GM19397 (cell line): ENCODE measurements around the gene ENDOG.
"Not testable (repeated sequence)": the region's sequence is repeated elsewhere in the genome, so short reads cannot be mapped to it uniquely, and the experiment has no call there.

Source experiments
- ATAC-seq: cut with Tn5 transposase; IDR thresholded peaks from one replicate; pipeline ENCODE4 v1.9.1; 2021; ENCODE audit warnings: mild to moderate bottlenecking, moderate library complexity; ENCODE audit not compliant: unreplicated experiment

ENDOG gene

DNA sequence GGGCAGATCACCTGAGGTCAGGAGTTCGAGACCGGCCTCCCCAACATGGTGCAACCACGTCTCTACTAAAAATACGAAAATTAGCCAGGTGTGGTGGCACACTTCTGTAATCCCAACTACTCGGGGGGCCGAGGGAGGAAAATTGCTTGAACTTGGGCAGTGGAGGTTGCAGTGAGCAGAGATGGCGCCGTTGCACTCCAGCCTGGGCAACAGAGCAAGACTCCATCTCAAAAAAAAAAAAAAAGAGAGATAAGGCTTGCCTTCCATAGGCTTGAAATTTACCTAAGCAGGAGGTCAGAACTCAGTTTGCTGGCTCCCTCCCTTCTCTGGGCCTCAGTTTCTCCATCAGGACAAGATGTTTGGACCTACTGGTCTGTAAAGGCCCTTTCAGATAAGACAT is 10.0 kb downstream of the ENDOG start:
- no peak for ATAC-seq

DNA sequence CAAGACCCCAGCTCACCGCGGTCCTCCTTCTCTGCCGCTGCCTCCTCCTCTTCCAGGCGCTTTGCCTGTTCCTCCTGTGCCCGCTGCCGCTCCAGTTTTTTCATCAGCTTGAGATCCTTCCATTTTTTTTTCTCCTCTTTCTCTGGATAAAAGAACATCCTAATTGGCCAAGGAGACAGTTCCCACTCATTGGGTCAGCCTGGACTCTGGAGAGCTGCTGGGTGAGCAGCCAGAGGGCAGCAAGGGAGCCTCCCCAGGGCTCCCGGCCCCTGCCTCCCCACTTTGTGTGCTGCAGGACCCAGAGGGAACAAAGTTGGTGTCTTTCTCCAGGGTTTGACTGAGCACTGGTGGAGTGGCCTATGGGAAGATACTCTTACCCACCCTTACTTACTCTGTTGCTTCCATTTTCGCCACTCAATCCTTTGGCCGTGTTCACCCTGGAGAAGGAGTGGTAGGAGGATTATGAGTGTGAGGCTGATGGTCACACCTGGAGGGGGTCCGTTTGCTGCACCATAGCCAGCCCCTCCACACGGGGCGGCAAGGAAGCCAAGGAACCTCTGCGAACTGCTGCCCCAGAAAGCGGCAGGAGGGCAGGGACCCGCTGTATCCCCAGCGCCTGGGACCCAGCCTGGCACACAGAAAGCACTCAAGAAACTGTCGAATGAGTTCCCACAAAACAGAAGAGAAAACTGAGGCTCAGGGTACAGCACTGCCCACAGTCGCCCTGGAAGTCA is 10.6 kb downstream of the ENDOG start:
- peak; percentile 4 for ATAC-seq

DNA sequence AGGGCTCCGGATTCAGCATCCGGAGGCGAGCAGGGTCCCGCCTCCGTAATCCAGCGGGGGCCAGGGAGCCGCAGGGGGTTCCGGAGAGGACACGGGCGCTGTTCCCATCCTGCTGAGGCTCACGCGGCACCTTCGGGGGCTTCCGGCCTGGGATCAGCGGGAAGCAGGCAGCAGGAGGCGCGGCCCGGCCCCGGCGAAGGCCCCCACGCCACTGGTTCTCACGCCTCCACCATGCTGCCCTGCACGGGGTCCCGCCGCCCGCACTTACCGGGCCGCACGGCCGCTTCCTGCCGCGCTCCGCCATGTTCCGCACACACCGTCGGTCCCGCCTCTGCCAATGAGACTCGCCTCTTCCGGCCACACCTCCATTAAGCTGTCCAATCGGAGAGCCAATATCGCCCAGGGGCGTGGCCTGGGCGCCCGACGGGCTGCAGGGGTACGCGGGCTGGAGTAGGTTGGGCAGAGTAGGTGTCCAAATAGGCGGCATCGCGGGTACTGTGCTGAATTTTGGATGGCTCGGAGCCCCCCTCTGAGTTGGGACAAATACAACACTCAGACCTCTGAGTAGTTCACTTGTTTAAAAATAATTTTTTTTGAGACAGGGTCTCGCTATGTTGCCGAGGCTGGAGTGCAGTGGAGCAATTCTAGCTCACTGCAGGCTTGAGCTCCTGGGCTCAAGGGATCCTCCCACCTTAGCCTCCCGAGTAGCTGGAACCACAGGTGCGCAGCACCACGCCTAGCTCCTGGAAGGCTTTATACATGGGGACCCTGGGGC is 11.4 kb downstream of the ENDOG start, which contains the start of gene SPOUT1:
TSS of gene SPOUT1 (minus strand) at position 318 of the 775 bp plus-strand sequence. CDS start at position 304, 14 bp downstream.
- peak; percentile 97 for ATAC-seq

DNA sequence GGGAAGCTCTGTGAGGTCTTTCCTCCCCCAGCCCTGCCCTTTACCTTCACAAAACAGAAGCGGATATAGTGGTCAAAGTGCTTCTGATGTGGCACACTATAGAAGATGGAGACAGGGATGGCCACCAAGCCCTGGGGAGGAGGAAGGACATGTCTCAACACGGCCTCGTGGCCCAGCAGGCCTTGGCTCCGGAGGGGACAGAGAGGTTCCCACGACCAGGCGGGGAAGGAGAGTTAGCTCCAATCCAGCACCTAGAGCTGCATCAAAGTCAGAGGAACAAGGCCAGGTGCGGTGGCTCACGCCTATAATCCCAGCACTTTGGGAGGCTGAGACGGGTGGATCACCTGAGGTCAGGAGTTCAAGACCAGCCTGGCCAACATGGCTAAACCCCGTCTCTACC is 15.4 kb downstream of the ENDOG start:
- ATAC-seq = no peak

DNA sequence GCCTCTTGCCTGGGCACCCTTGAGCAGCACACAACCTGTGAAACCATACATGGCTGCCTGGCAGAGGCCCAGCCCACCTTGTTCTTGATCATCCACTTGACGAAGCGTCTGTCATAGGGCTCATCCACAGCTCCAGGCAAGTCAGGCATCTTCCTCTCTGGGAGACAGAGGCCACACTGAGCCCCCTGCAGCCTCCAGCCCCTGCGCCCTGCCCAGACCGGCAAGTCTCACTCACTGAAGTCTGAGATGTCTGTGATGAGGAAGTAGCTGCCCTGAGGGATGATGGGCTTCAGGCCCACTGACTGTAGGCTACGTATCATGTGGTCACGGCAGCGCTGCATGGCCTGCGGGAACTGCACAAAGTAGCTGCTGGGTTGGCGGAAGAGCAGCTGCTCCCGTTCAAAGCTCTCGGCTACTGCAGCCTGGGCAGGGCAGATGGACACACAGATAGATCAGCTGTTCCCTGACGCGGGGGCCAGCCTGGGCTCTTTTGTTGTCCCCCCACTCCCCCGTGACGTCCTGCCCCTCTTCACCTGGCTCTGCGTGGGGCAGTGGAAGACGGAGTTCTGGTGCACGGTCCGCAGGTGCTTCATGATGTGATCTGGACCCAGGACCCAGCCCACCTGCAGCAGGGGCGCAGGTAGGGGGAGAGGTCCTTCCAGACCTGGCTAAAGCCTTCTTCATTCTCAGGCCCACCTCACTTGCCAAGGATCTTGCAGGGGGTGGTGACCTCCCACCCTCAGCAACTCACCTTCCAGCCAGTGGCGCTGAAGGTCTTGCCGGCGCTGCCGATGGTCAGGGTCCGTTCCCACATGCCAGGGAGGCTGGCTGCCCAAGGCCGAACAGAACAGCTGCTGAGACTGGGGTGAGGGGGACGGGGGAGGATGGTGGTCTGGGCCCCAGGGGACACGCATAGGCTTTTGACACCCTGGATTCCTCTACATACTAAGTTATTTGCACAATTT is 17.2 kb downstream of the ENDOG start:
- ATAC-seq = no peak

DNA sequence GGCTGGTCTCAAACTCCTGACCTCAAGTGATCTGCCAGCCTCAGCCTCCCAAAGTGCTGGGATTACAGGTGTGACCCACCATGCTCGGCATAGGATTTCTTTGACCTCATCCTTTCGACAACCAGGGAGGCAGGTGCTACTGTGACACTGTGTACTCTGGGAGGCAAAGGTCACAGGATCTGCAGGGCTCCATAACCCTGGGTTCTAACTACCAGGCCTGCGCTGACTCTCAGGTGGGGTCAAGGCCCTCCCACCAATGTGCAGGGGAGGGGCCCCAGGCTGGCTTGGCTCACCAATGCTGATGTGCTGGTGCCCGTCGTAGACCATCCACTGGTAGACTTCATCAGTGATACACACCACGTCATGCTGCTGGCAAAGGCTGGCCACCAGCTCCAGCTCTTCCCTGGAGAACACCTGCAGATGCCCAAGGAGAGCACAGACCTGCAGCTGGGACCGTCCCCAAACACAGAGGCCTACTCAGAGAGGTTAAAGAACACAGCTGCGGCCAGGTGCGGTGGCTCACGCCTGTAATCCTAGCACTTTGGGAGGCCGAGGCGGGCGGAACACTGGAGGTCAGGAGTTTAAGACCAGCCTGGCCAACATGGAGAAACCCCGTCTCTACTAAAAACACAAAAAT is 18.3 kb downstream of the ENDOG start:
- no peak for ATAC-seq

DNA sequence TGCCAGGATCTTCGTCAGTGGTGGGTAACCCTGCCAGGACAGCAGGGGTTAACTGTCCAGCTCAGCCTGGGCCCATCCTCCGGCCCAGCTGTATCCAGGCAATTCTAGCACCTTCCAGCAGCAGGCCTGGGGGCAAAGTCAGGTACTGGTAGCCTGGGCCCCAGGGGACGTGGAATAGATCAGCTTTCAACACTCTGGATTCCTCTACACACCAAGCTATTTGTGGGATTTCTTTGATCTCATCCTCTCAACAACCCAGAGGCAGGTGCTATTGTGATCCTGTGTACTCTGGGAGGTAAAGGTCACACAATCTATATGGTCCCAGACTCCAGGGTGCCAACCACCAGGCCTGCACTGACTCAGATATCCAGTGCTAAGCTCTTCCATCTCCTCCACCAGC is 20.0 kb downstream of the ENDOG start:
- ATAC-seq = no peak

DNA sequence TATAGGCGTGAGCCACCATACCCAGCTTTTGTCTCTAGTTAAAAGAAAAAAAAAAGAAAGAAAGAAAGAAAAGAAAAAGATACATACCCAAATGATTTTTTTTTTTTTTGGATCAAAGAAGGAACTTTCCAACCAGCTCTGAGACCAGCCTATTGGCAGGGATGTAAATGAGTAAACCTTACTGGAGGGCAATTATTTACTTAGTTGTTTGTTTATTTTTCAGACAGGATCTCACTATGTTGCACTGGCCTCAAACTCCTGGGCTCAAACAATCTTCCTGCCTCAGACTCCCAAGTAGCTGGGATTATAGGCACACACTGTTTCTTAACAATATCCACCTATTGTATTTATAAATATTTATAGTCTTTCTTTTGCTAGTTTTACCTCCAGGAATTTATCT is 22.2 kb downstream of the ENDOG start:
- ATAC-seq = no peak

DNA sequence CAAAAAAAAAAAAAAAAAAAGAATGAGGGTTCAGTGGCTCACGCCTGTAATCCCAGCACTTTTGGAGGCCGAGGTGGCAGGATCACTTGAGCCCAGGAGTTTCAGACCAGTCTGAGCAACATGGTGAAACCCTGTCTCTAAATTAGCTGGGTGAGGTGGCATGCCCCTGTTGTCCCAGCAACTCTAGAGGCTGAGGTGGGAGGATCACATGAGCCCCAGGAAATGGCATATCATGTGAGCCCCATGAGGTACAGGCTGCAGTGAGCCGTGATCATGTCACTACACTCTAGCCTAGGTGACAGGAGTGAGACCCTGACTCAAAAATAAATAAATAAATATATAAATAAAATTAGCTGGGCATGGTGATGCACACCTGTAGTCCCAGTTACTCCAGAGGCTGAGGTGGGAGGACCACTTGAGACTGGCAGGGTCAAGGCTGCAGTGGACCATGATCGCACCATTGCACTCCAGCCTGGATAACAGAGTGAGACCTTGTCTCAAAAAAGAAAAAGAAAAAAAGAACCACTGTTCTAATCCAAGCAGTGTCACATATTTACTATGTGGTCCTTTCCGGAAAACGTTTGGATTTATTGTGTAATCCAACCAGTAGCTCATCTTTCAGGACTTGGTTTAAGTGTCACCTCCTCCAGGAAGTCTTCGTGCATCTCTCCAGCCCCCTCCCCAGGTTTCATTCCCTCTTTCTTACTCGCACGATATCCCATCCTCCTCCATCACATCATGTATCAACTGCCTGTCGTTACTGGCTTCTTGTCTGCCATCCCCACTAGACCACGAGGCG is 23.6 kb downstream of the ENDOG start:
- no peak for ATAC-seq

DNA sequence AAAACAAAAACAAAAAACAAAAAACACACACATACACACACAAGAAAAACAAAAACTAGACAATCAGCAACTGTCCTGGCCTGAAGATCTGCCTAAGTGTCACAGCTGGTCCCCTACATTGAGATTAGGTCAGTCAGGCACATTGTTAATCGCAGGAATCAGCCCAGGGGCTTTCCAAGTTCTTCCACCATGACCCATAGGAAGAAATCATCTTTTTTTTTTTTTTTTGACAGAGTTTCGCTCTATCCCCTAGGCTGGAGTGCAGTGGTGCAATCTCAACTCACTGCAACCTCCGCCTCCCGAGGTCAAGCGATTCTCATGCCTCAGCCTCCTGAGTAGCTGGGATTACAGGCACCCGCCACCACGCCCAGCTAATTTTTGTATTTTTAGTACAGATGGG is 24.9 kb downstream of the ENDOG start:
- ATAC-seq = not testable (repeated sequence)

DNA sequence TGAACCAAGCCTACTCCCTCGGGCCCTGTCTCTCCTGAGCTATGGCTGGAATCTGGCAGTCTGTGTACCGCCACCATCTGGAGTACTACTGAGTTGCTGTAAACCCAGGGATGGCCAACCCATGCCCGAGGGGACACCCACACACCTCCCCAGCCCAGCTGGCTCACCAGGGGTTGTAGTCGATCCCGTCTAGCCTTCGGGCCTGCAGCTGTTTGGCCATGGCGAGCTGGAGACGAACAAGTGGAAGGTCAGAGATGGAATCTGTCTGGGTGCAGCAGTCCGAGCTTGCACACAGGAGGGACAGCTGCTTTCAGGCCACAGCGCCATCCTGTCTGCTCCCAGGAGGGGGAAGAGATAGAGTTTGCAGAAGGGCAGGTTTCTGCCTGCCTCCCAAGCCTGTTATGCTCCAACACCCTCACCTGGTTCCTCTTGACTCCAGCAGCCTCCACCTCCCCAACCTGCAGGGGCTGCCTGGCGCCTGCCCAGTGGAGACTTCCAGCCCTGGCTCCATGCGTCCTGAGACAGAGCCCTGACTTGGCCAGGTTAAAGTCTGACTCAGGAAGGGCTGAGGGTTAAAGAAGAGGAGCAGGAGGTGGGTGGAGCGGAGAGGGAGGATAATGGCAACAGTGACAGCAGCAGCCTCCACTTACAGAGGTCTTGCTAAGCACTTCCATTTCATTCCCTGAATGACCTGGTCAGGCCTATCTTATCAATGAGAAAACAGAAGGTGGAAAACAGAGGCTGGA is 27.1 kb downstream of the ENDOG start:
- no peak for ATAC-seq

DNA sequence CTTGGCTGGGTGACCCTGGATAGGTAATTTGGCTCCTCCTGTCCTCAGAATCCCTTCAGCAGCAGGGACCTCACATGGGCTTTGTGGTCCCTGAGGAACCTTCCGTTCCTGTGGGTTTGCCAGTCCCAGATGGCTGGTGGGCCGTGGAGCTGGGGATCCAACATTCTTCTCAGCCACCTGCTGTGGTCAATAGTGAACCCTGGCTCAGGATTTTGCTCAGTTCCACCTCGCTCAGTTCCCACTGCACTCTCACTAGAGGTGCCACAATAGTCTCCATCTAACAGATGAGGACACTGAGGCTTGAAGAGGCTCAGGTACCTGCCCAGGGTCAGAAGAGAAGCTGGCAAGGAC is 28.4 kb downstream of the ENDOG start:
- no peak for ATAC-seq

DNA sequence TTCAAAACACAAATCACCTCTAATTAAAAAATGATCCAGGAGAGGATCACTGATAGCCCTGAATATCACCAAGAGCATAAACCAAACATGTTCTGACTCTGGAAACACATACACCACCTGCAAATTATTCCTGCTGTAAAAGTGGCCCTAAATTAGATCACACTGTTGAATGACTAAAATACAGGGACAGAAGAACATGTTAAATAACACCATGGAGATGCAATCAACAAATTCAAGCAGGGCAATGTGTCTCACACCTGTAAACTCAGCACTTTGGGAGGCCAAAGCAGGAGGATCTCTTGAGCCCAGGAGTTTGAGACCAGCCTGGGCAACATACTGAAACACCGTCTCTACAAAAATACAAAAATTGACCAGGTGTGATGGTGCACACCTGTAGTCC is 29.5 kb downstream of the ENDOG start:
- ATAC-seq = no peak

DNA sequence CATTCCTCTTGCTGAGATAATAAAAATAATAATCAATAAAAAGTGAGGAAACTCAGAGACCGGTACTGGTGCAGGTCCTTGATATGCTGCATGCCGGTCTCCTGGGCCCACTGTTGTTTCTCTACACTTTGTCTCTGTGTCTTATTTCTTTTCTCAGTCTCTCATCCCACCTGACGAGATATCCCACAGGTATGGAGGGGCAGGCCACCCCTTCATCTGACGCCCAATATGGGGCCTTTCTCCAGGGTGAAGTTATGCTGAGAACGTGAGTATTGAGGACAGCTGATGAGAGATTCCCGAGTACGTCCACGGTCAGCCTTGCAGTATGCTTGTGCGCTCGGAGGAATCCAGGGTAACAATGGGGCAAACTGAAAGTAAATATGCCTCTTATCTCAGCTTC is 32.7 kb downstream of the ENDOG start:
- not testable (repeated sequence) for ATAC-seq

DNA sequence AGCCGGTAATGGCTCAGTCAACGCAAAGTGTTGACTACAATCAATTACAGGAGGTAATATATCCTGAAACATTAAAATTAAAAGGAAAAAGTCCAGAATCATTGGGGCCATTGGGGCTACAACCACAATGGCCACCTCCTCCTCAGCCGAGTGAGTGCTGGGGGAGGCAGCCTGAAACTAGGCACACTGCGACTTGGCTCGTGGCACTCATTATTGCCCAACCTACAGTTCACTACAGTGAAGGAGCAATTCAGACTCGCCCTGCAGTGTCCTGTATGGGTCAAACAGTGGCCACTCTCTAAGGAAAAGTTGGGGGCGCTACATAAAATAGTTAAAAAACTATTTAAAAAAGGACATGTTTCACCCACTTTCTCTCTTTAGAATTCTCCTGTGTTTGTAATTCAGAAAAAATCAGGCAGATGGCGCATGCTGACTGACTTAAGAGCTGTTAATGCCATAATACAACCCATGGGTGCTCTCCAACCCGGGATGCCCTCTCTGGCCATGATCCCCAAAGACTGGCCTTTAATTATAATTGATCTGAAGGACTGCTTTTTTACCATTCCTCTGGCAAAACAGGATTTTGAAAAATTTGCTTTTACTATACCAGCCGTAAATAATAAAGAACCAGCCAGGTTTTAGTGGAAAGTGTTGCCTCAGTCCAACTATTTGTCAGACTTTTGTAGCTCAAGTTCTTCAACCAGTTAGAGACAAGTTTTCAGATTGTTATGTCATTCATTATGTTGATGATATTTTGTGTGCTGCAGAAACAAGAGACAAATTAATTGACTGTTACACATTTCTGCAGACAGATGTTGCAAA is 33.7 kb downstream of the ENDOG start:
- not testable (repeated sequence) for ATAC-seq

DNA sequence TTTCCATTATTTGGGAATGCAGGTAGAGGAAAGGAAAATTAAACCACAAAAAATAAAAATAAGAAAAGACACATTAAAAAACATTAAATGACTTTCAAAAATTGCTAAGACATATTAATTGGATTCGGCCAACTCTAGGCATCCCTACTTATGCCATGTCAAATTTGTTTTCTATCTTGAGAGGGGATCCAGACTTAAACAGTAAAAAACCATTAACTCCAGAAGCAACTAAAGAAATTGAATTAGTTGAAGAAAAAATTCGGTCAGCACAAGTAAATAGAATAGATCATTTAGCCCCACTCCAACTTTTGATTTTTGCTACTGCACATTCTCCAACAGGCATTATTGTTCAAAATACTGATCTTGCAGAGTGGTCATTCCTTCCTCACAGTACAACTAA is 34.3 kb downstream of the ENDOG start:
- ATAC-seq = not testable (repeated sequence)

DNA sequence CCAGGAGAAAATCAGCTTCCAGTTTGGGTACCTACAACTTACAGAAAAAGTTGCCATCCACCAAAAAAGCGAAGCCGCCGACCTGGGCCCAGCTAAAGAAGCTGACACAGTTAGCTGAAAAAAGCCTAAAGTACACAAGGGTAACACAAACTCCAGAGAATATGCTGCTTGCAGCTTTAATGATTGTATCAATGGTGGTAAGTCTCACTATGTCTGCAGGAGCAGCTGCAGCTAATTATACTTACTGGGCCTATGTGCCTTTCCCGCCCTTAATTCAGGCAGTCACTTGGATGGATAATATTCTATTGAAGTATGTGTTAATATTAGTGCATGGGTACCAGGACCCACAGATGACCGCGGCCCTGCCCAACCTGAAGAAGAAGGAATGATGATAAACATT is 36.2 kb downstream of the ENDOG start:
- not testable (repeated sequence) for ATAC-seq

DNA sequence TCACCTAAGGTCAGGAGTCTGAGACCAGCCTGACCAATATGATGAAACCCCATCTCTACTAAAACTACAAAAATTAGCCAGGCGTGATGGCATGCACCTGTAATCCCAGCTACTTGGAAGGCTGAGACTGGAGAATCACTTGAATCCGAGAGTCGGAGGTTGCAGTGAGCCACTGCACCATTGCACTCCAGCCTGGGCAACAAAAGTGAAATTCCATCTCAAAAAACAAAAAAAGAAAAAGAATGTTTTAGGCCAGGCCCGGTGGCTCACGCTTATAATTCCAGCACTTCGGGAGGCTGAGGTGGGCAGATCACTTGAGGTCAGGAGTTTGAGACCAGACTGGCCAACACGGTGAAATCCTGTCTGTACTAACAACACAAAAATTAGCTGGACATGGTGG is 40.2 kb downstream of the ENDOG start:
- not testable (repeated sequence) for ATAC-seq
